CD4-positive, alpha-beta T cell (primary cell): ENCODE data around the gene CYTH4. TPM values are rescaled to one million over a fixed set of nuclear protein-coding genes. Genes with fewer than 3 reads are reported as not detected.
A peak's percentile ranks its signal among the peaks of the same experiment; 100 is the strongest.

Experiments
- ATAC-seq: fragments of 200-7000 bp; cut with Tn5 transposase; one replicate; pipeline ENCODE4 v1.10.0; 2022; ENCODE audit warnings: mild to moderate bottlenecking; ENCODE audit not compliant: poor library complexity
- CTCF ChIA-PET: fragments of 350-600 bp; sonication (Branson Sonifier 250); formaldehyde crosslinking; loops from one replicate; lab custom pipeline; 2021; ENCODE audit warnings: antibody characterized with exemption, inconsistent platforms; lab: Charles Lee
- POLR2A ChIA-PET: fragments of 350-600 bp; sonication (Branson Sonifier 250); formaldehyde crosslinking; loops from one replicate; lab custom pipeline; 2021; ENCODE audit warnings: antibody characterized with exemption, inconsistent platforms; lab: Charles Lee
- DNase-seq, 14 experiments: peaks; one replicate each; pipeline ENCODE4 v3.0.0-alpha.2; 2013 to 2020; ENCODE audit warnings: mixed read lengths in 2 of 14
- H3K27ac ChIP-seq, 2 donors: one replicate each; pipeline versions ENCODE4 v1.5.1 to v1.7.0; 2013; ENCODE audit warnings: low read length in 2 of 2, low read depth in 1 of 2, mild to moderate bottlenecking in 1 of 2
- H3K27me3 ChIP-seq, 2 experiments: 1 replicate in 1 of 2; 2 replicates in 1 of 2; pipeline versions ENCODE4 v1.6.1 to v1.7.0; 2013; ENCODE audit warnings: low read length in 2 of 2, control low read depth in 1 of 2, mild to moderate bottlenecking in 1 of 2, moderate library complexity in 1 of 2; ENCODE audit not compliant: insufficient read depth in 2 of 2, control insufficient read depth in 1 of 2
- H3K36me3 ChIP-seq: one replicate; pipeline ENCODE4 v1.6.1; 2013; ENCODE audit warnings: low read length, control low read depth; ENCODE audit not compliant: insufficient read depth
- H3K4me1 ChIP-seq: one replicate; pipeline ENCODE4 v1.6.1; 2013; ENCODE audit warnings: low read length, control low read depth; ENCODE audit not compliant: insufficient read depth
- H3K4me3 ChIP-seq: one replicate; pipeline ENCODE4 v1.5.1; 2013; ENCODE audit warnings: mild to moderate bottlenecking, low read length, moderate library complexity
- H3K9me3 ChIP-seq, 2 experiments: 1 replicate in 1 of 2; 2 replicates in 1 of 2; pipeline versions ENCODE4 v1.6.1 to v1.7.0; 2013; ENCODE audit warnings: low read length in 2 of 2, mild to moderate bottlenecking in 2 of 2, control low read depth in 1 of 2, moderate library complexity in 1 of 2; ENCODE audit not compliant: control insufficient read depth in 1 of 2, insufficient read depth in 1 of 2
- H3K27ac Mint-ChIP-seq: one replicate; pipeline ENCODE4 v1.8.0; 2020; ENCODE audit warnings: mixed read lengths
- H3K27me3 Mint-ChIP-seq: one replicate; pipeline ENCODE4 v1.8.0; 2021; ENCODE audit warnings: mixed read lengths
- H3K36me3 Mint-ChIP-seq: one replicate; pipeline ENCODE4 v1.8.0; 2021; ENCODE audit warnings: low read depth, mixed read lengths
- H3K4me1 Mint-ChIP-seq: one replicate; pipeline ENCODE4 v1.8.0; 2021; ENCODE audit warnings: low read depth, mixed read lengths
- H3K4me3 Mint-ChIP-seq: one replicate; pipeline ENCODE4 v1.8.0; 2020; ENCODE audit warnings: mild to moderate bottlenecking, mixed read lengths
- H3K9me3 Mint-ChIP-seq: one replicate; pipeline ENCODE4 v1.8.0; 2020; ENCODE audit warnings: mixed read lengths
- CTCF ChIP-seq: fragments of 200-600 bp; IDR thresholded peaks from one replicate; pipeline ENCODE4 v1.8.0; 2022; ENCODE audit warnings: antibody characterized with exemption, mild to moderate bottlenecking
- intact Hi-C, 2 experiments: fragments of 100-400 bp; cut with DNase I in 1 of 2; cut with micrococcal nuclease in 1 of 2; formaldehyde crosslinking; loops; one replicate each; pipeline versions ENCODE4 v1.15.1 to v1.9.0; 2023 to 2025; cut with DNase I, micrococcal nuclease
- total RNA-seq, 174 experiments: library from RNA in 2 of 174; stranded (reverse) in 2 of 174; gene quantifications; one replicate each; pipeline ENCODE4 v1.2.3 and lab custom pipeline; 2021 to 2026

The CYTH4 gene
- total RNA-seq, 2 experiments from 2014 or later: 134 to 138 TPM

- Histone ChIP-seq H3K36me3 (peaks cover 92% of the 10 kb centered on the region), H3K4me3 (peak overlapping the region; percentile 15), H3K9me3 (no peaks in the 10 kb centered on the region), H3K27me3 (no peaks in the 10 kb centered on the region), H3K27ac (peak overlapping the region; percentile 63 to 72), H3K4me1 (peaks cover 99% of the 10 kb centered on the region)
- no peaks in the 10 kb centered on the region for H3K27me3 Mint-ChIP-seq
- DNase-seq (no peak), ATAC-seq (peak; percentile 45)
- H3K4me1 Mint-ChIP-seq: peaks cover 86% of the 10 kb centered on the region
- intact Hi-C loops: no loop called here
- H3K4me3 Mint-ChIP-seq: peak overlapping the region; percentile 71
- no peaks in the 10 kb centered on the region for H3K9me3 Mint-ChIP-seq
- peaks cover 95% of the 10 kb centered on the region for H3K36me3 Mint-ChIP-seq
- ChIA-PET POLR2A (interaction anchor here (0.6 to 8.2 kb wide), 8 partner anchors 9 to 129 kb away, joined by 3 to 82 read pairs (median 6); partner anchors contain the start of genes CYTH4 and RAC2), CTCF (interaction anchor here (0.7 to 2.5 kb wide), 3 partner anchors 18 to 102 kb away, joined by 4 to 10 read pairs (median 4); partner anchors contain the start of gene CYTH4)
- peak overlapping the region; percentile 95 for H3K27ac Mint-ChIP-seq
- TF ChIP-seq CTCF: no peak
Observed at GRCh38 chr22:37301144-37301830, 19.0 kb downstream of the CYTH4 start.

- POLR2A ChIA-PET: interaction anchor here (2.6 to 8.2 kb wide), 2 partner anchors 11 to 19 kb away, joined by 16 to 82 read pairs; partner anchors contain the start of gene CYTH4
- CTCF ChIA-PET: interaction anchor here (1.5 kb wide), 1 partner anchor 104 kb away, joined by 4 read pairs; no protein-coding TSS in a partner anchor
- Mint-ChIP-seq H3K9me3 (no peaks in the 10 kb centered on the region), H3K27ac (peak overlapping the region; percentile 95), H3K4me3 (no peak overlapping the region), H3K4me1 (peaks cover 90% of the 10 kb centered on the region), H3K27me3 (no peaks in the 10 kb centered on the region), H3K36me3 (peaks cover 92% of the 10 kb centered on the region)
- intact Hi-C loops: no loop called here
- peaks cover 80% of the 10 kb centered on the region for H3K36me3 ChIP-seq
- no peaks in the 10 kb centered on the region for H3K27me3 ChIP-seq
- H3K9me3 ChIP-seq: no peaks in the 10 kb centered on the region
- no peak for ATAC-seq
- H3K27ac ChIP-seq: peak overlapping the region; percentile 92 to 97
- H3K4me1 ChIP-seq: peaks cover 100% of the 10 kb centered on the region
- TF ChIP-seq CTCF: no peak
- no peak overlapping the region for H3K4me3 ChIP-seq
- DNase-seq: no peak
Observed at GRCh38 chr22:37302674-37303555, 20.6 kb downstream of the CYTH4 start.

GRCh38 chr22:37303821-37304274 lies 21.5 kb downstream of the CYTH4 start:
- CTCF ChIA-PET: no interaction called here
- Mint-ChIP-seq H3K4me3 (peak overlapping the region; percentile 27), H3K36me3 (peaks cover 89% of the 10 kb centered on the region), H3K9me3 (no peaks in the 10 kb centered on the region), H3K27ac (peak overlapping the region; percentile 95), H3K27me3 (no peaks in the 10 kb centered on the region), H3K4me1 (peaks cover 90% of the 10 kb centered on the region)
- Histone ChIP-seq H3K4me3 (no peak overlapping the region), H3K4me1 (peaks cover 100% of the 10 kb centered on the region), H3K27ac (peak overlapping the region; percentile 92 to 97), H3K27me3 (no peaks in the 10 kb centered on the region), H3K36me3 (peaks cover 72% of the 10 kb centered on the region), H3K9me3 (no peaks in the 10 kb centered on the region)
- POLR2A ChIA-PET: interaction anchor here (1.0 to 1.5 kb wide), 2 partner anchors 10 to 288 kb away, joined by 3 to 5 read pairs; no protein-coding TSS in a partner anchor
- DNase-seq: peak in 5 of 14 experiments; percentile 31 to 78 (median 67)
- ATAC-seq: no peak
- intact Hi-C loops: loop anchor here in 1 of 2 experiments (1.0 kb wide), 1 partner anchor 21 kb away; no protein-coding TSS in a partner anchor
- no peak for TF ChIP-seq CTCF
